NOMO-1 treated with DMSO at 0.1 percent for 48 hours (cell line): ENCODE data around the gene MAP3K20.
"Not testable (repeated sequence)": the region's sequence is repeated elsewhere in the genome, so short reads cannot be mapped to it uniquely, and the experiment has no call there.

Experiments
- DNase-seq: peaks from one replicate; lab custom pipeline; 2025; ENCODE audit not compliant: unreplicated experiment; lab: John Stamatoyannopoulos, UW

The MAP3K20 gene

GRCh38 chr2:173075781-173076580 lies at the start of gene MAP3K20:
MAP3K20 (plus strand) TSS chr2:173075846; CDS start chr2:173091032, 15,186 bp downstream.
- peak; percentile 69 for DNase-seq

GRCh38 chr2:173026479-173026878 lies 49.2 kb upstream of the MAP3K20 start:
- DNase-seq, result no peak

- DNase-seq, result peak; percentile 86
Measured at GRCh38 chr2:173027181-173028128, 48.2 kb upstream of the MAP3K20 start.

- no peak for DNase-seq
Measured at GRCh38 chr2:173028141-173028540, 47.5 kb upstream of the MAP3K20 start.

- no peak for DNase-seq
Measured at GRCh38 chr2:173028671-173029070, 47.0 kb upstream of the MAP3K20 start.

GRCh38 chr2:173030561-173031490 lies 44.8 kb upstream of the MAP3K20 start:
- DNase-seq, result no peak

GRCh38 chr2:173032032-173032431 lies 43.6 kb upstream of the MAP3K20 start:
- DNase-seq, result no peak

GRCh38 chr2:173033084-173033483 lies 42.6 kb upstream of the MAP3K20 start:
- no peak for DNase-seq

GRCh38 chr2:173034143-173034542 lies 41.5 kb upstream of the MAP3K20 start:
- DNase-seq, result no peak

- no peak for DNase-seq
Measured at GRCh38 chr2:173037245-173038120, 38.2 kb upstream of the MAP3K20 start.

- DNase-seq, result not testable (repeated sequence)
Measured at GRCh38 chr2:173038257-173038656, 37.4 kb upstream of the MAP3K20 start.

- DNase-seq, result no peak
Measured at GRCh38 chr2:173040729-173041128, 34.9 kb upstream of the MAP3K20 start.

- peak; percentile 96 for DNase-seq
Measured at GRCh38 chr2:173043476-173043875, 32.2 kb upstream of the MAP3K20 start.

GRCh38 chr2:173043897-173044519 lies 31.6 kb upstream of the MAP3K20 start:
- no peak for DNase-seq

GRCh38 chr2:173044686-173045085 lies 31.0 kb upstream of the MAP3K20 start:
- DNase-seq, result no peak

- no peak for DNase-seq
Measured at GRCh38 chr2:173045181-173045580, 30.5 kb upstream of the MAP3K20 start.

GRCh38 chr2:173048522-173048896 lies 27.1 kb upstream of the MAP3K20 start:
- DNase-seq, result peak; percentile 71

GRCh38 chr2:173048897-173049661 lies 26.6 kb upstream of the MAP3K20 start:
- DNase-seq, result peak; percentile 97

GRCh38 chr2:173049831-173050230 lies 25.8 kb upstream of the MAP3K20 start:
- no peak for DNase-seq
